ENCODE data around the gene ASPHD2. TPM values are rescaled to one million over a fixed set of nuclear protein-coding genes. Genes with fewer than 3 reads are reported as not detected.

Gene ASPHD2
- total RNA-seq, 2 experiments from 2014 or later = 9.2 to 10.0 TPM

- Mint-ChIP-seq H3K36me3 (ENCODE audit: low read depth) (peaks cover 39% of the 10 kb centered on the region), H3K4me3 (peak overlapping the region; percentile 62), H3K9me3 (ENCODE audit: insufficient read depth) (no peaks in the 10 kb centered on the region), H3K27me3 (ENCODE audit: low read depth) (no peaks in the 10 kb centered on the region), H3K27ac (peak overlapping the region; percentile 3), H3K4me1 (ENCODE audit: low read depth) (peaks cover 82% of the 10 kb centered on the region)
- ChIA-PET POLR2A (interaction anchor here (0.6 to 4.2 kb wide), 8 partner anchors 22 to 192 kb away, joined by 3 to 37 read pairs (median 4); partner anchors contain the start of genes ASPHD2, MIAT and TFIP11), CTCF (interaction anchor here (0.9 to 5.1 kb wide), 7 partner anchors 22 to 188 kb away, joined by 3 to 55 read pairs (median 4); no protein-coding TSS in a partner anchor)
- ATAC-seq (no peak), DNase-seq (no peak)
Measured at GRCh38 chr22:26481112-26481693, 52.1 kb downstream of the ASPHD2 start.

GRCh38 chr22:26481694-26482093 is 52.6 kb downstream of the ASPHD2 start:
- Mint-ChIP-seq H3K9me3 (ENCODE audit: insufficient read depth) (no peaks in the 10 kb centered on the region), H3K36me3 (ENCODE audit: low read depth) (peaks cover 36% of the 10 kb centered on the region), H3K27ac (peak overlapping the region; percentile 94), H3K4me3 (peak overlapping the region; percentile 86), H3K4me1 (ENCODE audit: low read depth) (peaks cover 82% of the 10 kb centered on the region), H3K27me3 (ENCODE audit: low read depth) (no peaks in the 10 kb centered on the region)
- no peak for ATAC-seq
- DNase-seq = no peak
- POLR2A ChIA-PET = interaction anchor here (1.0 to 4.2 kb wide), 8 partner anchors 22 to 191 kb away, joined by 3 to 37 read pairs (median 4); partner anchors contain the start of genes ASPHD2, MIAT and TFIP11
- CTCF ChIA-PET = interaction anchor here (0.9 to 5.1 kb wide), 7 partner anchors 21 to 188 kb away, joined by 3 to 55 read pairs (median 5); no protein-coding TSS in a partner anchor

DNA sequence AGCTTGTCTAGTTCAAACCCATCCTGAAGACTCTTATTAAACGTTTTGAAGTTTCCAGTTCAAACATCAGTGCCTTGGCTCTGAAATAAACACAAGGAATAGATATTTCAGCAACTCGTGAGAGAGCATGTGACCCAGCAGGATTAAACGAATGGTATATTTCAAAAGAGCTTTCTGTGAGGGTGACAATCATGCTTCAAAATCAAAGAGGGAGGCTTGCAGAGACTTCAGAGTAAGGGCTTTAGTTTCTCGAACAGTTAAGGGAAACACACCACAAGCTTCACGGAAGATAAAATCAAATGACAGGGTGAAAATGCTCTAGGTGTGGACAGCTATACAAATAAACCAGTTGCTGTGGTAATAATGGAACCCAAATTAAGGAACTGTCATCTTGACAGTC is 53.1 kb downstream of the ASPHD2 start:
- H3K9me3 Mint-ChIP-seq (ENCODE audit: insufficient read depth) = no peaks in the 10 kb centered on the region
- POLR2A ChIA-PET = interaction anchor here (0.6 to 4.2 kb wide), 9 partner anchors 24 to 191 kb away, joined by 3 to 37 read pairs (median 4); partner anchors contain the start of genes ASPHD2, MIAT and TFIP11
- CTCF ChIA-PET = interaction anchor here (0.9 to 5.1 kb wide), 9 partner anchors 21 to 187 kb away, joined by 3 to 55 read pairs (median 5); no protein-coding TSS in a partner anchor
- DNase-seq (no peak), ATAC-seq (no peak)
- no peaks in the 10 kb centered on the region for H3K27me3 Mint-ChIP-seq (ENCODE audit: low read depth)
- peaks cover 33% of the 10 kb centered on the region for H3K36me3 Mint-ChIP-seq (ENCODE audit: low read depth)
- peak overlapping the region; percentile 86 for H3K4me3 Mint-ChIP-seq
- H3K27ac Mint-ChIP-seq = peak overlapping the region; percentile 94
- H3K4me1 Mint-ChIP-seq (ENCODE audit: low read depth) = peaks cover 77% of the 10 kb centered on the region

GRCh38 chr22:26483043-26483438 is 54.0 kb downstream of the ASPHD2 start:
- ATAC-seq = no peak
- DNase-seq = no peak
- ChIA-PET POLR2A (interaction anchor here (0.6 to 4.2 kb wide), 21 partner anchors 9 to 701 kb away, joined by 3 to 37 read pairs (median 3); partner anchors contain the start of genes ASPHD2, TFIP11 and TPST2), CTCF (interaction anchor here (0.8 to 5.1 kb wide), 12 partner anchors 9 to 190 kb away, joined by 3 to 55 read pairs (median 4); no protein-coding TSS in a partner anchor)
- peak overlapping the region; percentile 86 for H3K4me3 Mint-ChIP-seq
- H3K9me3 Mint-ChIP-seq (ENCODE audit: insufficient read depth) = no peaks in the 10 kb centered on the region
- H3K36me3 Mint-ChIP-seq (ENCODE audit: low read depth) = peaks cover 25% of the 10 kb centered on the region
- peaks cover 69% of the 10 kb centered on the region for H3K4me1 Mint-ChIP-seq (ENCODE audit: low read depth)
- no peaks in the 10 kb centered on the region for H3K27me3 Mint-ChIP-seq (ENCODE audit: low read depth)
- H3K27ac Mint-ChIP-seq = peak overlapping the region; percentile 94

DNA sequence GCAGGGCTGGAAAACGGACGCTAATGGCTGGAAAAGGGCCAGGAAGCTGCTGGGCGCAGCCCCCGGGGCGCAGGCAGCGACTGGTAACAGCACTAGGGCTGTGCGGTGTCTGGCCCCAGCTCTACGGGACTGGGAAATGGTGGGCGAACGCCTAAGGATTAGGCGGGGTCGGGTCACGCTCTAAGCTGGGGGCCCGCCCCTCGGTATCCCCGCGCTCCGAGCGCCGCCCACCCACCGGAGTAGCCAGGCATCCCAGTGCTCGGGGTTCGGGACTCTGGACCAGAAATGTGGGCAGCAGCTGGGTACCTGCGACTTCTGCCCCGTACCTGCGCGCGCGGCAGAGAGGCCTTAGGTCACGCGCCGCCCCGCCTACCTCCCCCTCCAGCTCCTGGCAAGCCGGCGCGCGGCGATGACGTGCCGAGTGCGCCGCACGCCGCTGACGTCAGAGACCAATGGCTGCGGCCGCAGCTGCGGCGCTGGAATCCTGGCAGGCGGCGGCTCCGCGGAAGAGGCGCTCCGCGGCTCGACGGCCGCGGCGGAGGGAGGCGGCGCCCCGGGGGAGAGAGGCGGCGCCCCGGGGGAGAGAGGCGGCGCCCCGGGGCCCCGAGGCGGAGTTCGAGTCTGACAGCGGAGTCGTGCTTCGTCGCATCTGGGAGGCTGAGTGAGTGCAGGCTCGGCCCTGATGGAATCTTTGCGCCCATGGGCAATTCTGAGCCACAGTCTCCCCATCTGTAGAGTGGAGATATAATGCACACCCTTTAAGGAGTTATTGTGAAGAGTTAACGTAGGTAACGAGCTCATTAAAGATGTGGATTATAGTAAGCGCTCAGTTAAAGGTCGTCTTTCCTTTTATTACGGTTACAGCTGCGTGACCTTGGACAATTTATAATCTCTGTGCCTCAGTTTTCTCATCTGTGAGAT is 54.6 kb downstream of the ASPHD2 start, which contains the start of the genes HPS4 and SRRD:
Gene HPS4, minus strand, starts transcription at position 345 of the 921 bp plus-strand sequence. CDS start 2,021 bp downstream, outside the sequence.
Gene SRRD, plus strand, starts transcription at position 439 of the 921 bp plus-strand sequence. Its CDS starts 14 bp downstream, at position 453.
- ATAC-seq (peak; percentile 81), DNase-seq (peak; percentile 93)
- ChIA-PET CTCF (interaction anchor here (0.8 to 5.1 kb wide), 13 partner anchors 9 to 191 kb away, joined by 3 to 55 read pairs (median 5); no protein-coding TSS in a partner anchor), POLR2A (interaction anchor here (0.7 to 4.2 kb wide), 20 partner anchors 9 to 702 kb away, joined by 3 to 37 read pairs (median 3); partner anchors contain the start of genes ASPHD2, TFIP11 and TPST2)
- Mint-ChIP-seq H3K9me3 (ENCODE audit: insufficient read depth) (no peaks in the 10 kb centered on the region), H3K27me3 (ENCODE audit: low read depth) (no peaks in the 10 kb centered on the region), H3K4me1 (ENCODE audit: low read depth) (peaks cover 68% of the 10 kb centered on the region), H3K27ac (peak within 1 kb of the TSS; percentile 94), H3K4me3 (peak within 1 kb of the TSS; percentile 86), H3K36me3 (ENCODE audit: low read depth) (peaks cover 31% of the 10 kb centered on the region)

DNA sequence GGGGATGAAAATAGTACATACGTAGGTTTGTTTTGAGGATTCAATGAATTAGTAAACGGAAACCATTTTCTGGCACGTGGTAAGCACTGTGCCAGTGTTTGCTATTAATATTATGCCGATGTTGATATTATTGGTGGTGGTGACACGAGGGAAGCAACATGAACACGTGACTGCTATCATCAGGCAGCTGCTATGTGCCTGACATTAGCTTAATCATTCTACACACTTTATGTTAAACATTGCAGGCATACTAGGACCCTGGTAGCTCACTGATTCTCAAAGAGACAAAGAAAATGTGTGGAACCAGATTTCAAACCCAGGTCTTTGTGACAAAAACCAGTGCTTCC is 55.3 kb downstream of the ASPHD2 start:
- Mint-ChIP-seq H3K4me1 (ENCODE audit: low read depth) (peaks cover 64% of the 10 kb centered on the region), H3K36me3 (ENCODE audit: low read depth) (peaks cover 32% of the 10 kb centered on the region), H3K9me3 (ENCODE audit: insufficient read depth) (no peaks in the 10 kb centered on the region), H3K27me3 (ENCODE audit: low read depth) (no peaks in the 10 kb centered on the region), H3K4me3 (peak overlapping the region; percentile 86), H3K27ac (peak overlapping the region; percentile 94)
- ChIA-PET CTCF (interaction anchor here (1.0 to 5.1 kb wide), 8 partner anchors 10 to 190 kb away, joined by 3 to 55 read pairs (median 5); no protein-coding TSS in a partner anchor), POLR2A (interaction anchor here (1.1 to 3.9 kb wide), 9 partner anchors 9 to 189 kb away, joined by 3 to 37 read pairs (median 8); partner anchors contain the start of gene TFIP11)
- no peak for DNase-seq
- ATAC-seq = no peak

DNA sequence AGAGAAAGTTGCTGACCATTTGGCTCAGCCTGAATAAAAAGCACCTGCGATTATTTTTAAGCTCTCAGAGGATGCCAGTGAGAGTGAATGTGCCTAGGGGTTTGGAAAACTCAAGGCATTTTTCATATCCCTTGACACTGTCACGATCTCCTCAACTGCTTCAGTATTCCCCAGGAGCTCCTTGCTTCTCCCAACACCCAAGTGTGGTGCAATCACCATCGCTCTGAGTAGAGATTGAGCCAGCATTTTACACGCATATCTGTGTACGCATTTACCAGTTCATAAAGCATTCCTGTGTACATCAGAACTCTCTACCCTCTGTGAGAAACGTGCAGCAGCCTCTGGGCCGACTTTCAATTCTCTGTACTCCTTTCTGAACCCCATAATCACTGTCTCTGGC is 56.0 kb downstream of the ASPHD2 start:
- Mint-ChIP-seq H3K36me3 (ENCODE audit: low read depth) (peaks cover 31% of the 10 kb centered on the region), H3K4me3 (peak overlapping the region; percentile 86), H3K27me3 (ENCODE audit: low read depth) (no peaks in the 10 kb centered on the region), H3K4me1 (ENCODE audit: low read depth) (peaks cover 57% of the 10 kb centered on the region), H3K27ac (peak overlapping the region; percentile 94), H3K9me3 (ENCODE audit: insufficient read depth) (no peaks in the 10 kb centered on the region)
- ATAC-seq (no peak), DNase-seq (no peak)
- ChIA-PET CTCF (interaction anchor here (1.5 to 5.1 kb wide), 6 partner anchors 9 to 189 kb away, joined by 4 to 55 read pairs (median 8); no protein-coding TSS in a partner anchor), POLR2A (interaction anchor here (1.9 to 3.9 kb wide), 4 partner anchors 18 to 188 kb away, joined by 5 to 37 read pairs (median 14); partner anchors contain the start of gene TFIP11)

DNA sequence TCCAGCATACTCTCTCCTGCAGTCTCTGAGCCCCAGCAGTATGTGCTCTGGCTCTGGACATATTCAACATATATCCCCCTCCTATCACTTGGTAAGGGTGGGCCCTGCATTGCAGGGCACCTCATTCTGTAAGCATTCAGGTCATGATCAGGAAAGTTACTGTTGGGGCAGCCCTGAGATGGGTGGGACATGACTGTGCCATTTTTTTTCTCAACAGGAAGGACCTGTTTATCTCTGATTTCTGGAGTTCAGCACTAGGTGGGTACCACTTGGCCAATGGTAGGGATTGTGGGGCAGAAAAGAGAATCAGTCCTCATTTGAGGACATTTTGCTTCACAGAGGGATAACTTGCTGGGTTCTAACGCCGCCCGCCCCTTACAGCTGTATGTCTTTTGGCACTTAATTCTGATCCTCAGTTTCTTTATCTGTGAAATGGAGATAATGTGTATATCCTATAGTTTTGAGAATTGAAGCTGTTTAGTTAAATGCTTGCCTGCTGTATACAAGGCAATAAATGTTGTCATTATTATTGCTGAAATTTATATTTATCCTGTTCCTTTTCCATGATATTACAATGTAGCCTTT is 56.8 kb downstream of the ASPHD2 start:
- no peak overlapping the region for H3K4me3 Mint-ChIP-seq
- POLR2A ChIA-PET = interaction anchor here (0.9 kb wide), 1 partner anchor 91 kb away, joined by 3 read pairs; no protein-coding TSS in a partner anchor
- no peaks in the 10 kb centered on the region for H3K9me3 Mint-ChIP-seq (ENCODE audit: insufficient read depth)
- no peaks in the 10 kb centered on the region for H3K27me3 Mint-ChIP-seq (ENCODE audit: low read depth)
- ATAC-seq (no peak), DNase-seq (no peak)
- CTCF ChIA-PET = interaction anchor here (1.3 to 1.7 kb wide), 3 partner anchors 9 to 188 kb away, joined by 4 to 5 read pairs (median 4); no protein-coding TSS in a partner anchor
- peaks cover 37% of the 10 kb centered on the region for H3K36me3 Mint-ChIP-seq (ENCODE audit: low read depth)
- peaks cover 50% of the 10 kb centered on the region for H3K4me1 Mint-ChIP-seq (ENCODE audit: low read depth)
- peak overlapping the region; percentile 30 for H3K27ac Mint-ChIP-seq

- POLR2A ChIA-PET = interaction anchor here (0.9 kb wide), 1 partner anchor 91 kb away, joined by 3 read pairs; no protein-coding TSS in a partner anchor
- Mint-ChIP-seq H3K9me3 (ENCODE audit: insufficient read depth) (no peaks in the 10 kb centered on the region), H3K36me3 (ENCODE audit: low read depth) (peaks cover 37% of the 10 kb centered on the region), H3K4me1 (ENCODE audit: low read depth) (peaks cover 45% of the 10 kb centered on the region), H3K27ac (no peak overlapping the region), H3K27me3 (ENCODE audit: low read depth) (no peaks in the 10 kb centered on the region), H3K4me3 (no peak overlapping the region)
- DNase-seq (no peak), ATAC-seq (no peak)
- CTCF ChIA-PET = interaction anchor here (1.3 to 1.5 kb wide), 2 partner anchors 17 to 188 kb away, joined by 4 to 5 read pairs; no protein-coding TSS in a partner anchor
Measured at GRCh38 chr22:26486394-26486793, 57.3 kb downstream of the ASPHD2 start.

GRCh38 chr22:26487996-26488395 is 58.9 kb downstream of the ASPHD2 start:
- Mint-ChIP-seq H3K36me3 (ENCODE audit: low read depth) (peaks cover 42% of the 10 kb centered on the region), H3K27me3 (ENCODE audit: low read depth) (no peaks in the 10 kb centered on the region), H3K4me1 (ENCODE audit: low read depth) (peaks cover 29% of the 10 kb centered on the region), H3K27ac (peak overlapping the region; percentile 66), H3K4me3 (no peak overlapping the region), H3K9me3 (ENCODE audit: insufficient read depth) (no peaks in the 10 kb centered on the region)
- POLR2A ChIA-PET = no interaction called here
- no peak for DNase-seq
- CTCF ChIA-PET = interaction anchor here (1.7 kb wide), 1 partner anchor 177 kb away, joined by 4 read pairs; no protein-coding TSS in a partner anchor
- ATAC-seq = no peak

Measured in activated CD8-positive, alpha-beta T cell treated with anti-CD3 and anti-CD28 coated beads, Interleukin-2, amount 10 ng/mL, durations not matched to agents 7 days and 5 days (primary cell).